HCT116 (cell line): ENCODE measurements around the gene PDLIM5. TPM values are rescaled to one million over a fixed set of nuclear protein-coding genes. Genes with fewer than 3 reads are reported as not detected.
A peak's percentile ranks its signal among the peaks of the same experiment; 100 is the strongest.

ENCODE experiments used
- ATAC-seq: fragments of 200-7000 bp; cut with Tn5 transposase; 2 replicates; pipeline ENCODE4 v1.9.1; 2020; ENCODE audit warnings: mild to moderate bottlenecking, moderate library complexity
- BruUV-seq: library from RNA; stranded (reverse); fragments of 400-500 nt; replicated peaks from 2 replicates; lab custom pipeline; 2021; lab: Mats Ljungman, UMichigan
- CTCF ChIA-PET: fragments of 300-600 bp; sonication (Branson Sonifier 250); formaldehyde crosslinking; loops from one replicate; lab custom pipeline; 2021; ENCODE audit warnings: antibody characterized with exemption; lab: Charles Lee
- POLR2A ChIA-PET: fragments of 300-600, 350-600 bp; sonication (Branson Sonifier 250); formaldehyde crosslinking; loops from one replicate; lab custom pipeline; 2021; ENCODE audit warnings: antibody characterized with exemption; lab: Charles Lee
- RAD21 ChIA-PET, 2 experiments: fragments of 300-600 bp; sonication (Branson Sonifier 250); formaldehyde crosslinking; loops; one replicate each; lab custom pipeline; 2023; ENCODE audit warnings: low total read pairs in 2 of 2; ENCODE audit not compliant: uncharacterized antibody in 2 of 2, unreplicated experiment in 2 of 2, low non-redundant PET in 1 of 2; lab: Charles Lee
- DNase-seq: peaks from one replicate; pipeline ENCODE4 v3.0.0-alpha.2; 2010; ENCODE audit warnings: low read depth, low spot score
- H2AFZ ChIP-seq: fragments of 200-600 bp; shearing (Covaris generic), sonication (generic); 2 replicates; pipeline ENCODE4 v1.6.1; 2017; ENCODE audit warnings: low read depth, mixed run types, mixed read lengths, antibody characterized with exemption, low read length; ENCODE audit not compliant: poor library complexity, severe bottlenecking
- H3K27ac ChIP-seq: 2 replicates; pipeline ENCODE4 v1.5.1; 2012; ENCODE audit warnings: low read depth, low read length
- H3K27me3 ChIP-seq: fragments of 200-600 bp; sonication (generic); 2 replicates; pipeline ENCODE4 v1.6.1; 2016; ENCODE audit warnings: mixed run types, low read length, mixed read lengths; ENCODE audit not compliant: insufficient read depth
- H3K36me3 ChIP-seq, 2 experiments: fragments of 200-500 bp in 1 of 2; fragments of 200-600 bp in 1 of 2; sonication (Bioruptor generic) in 1 of 2; sonication (generic) in 1 of 2; 2 replicates each; pipeline versions ENCODE4 v1.5.1 to v1.6.1; 2014 to 2016; ENCODE audit warnings: low read length in 2 of 2, inconsistent platforms in 1 of 2, mixed read lengths in 1 of 2, mixed run types in 1 of 2; ENCODE audit not compliant: insufficient read depth in 2 of 2, control insufficient read depth in 1 of 2
- H3K4me1 ChIP-seq, 2 experiments: fragments of 200-600 bp in 1 of 2; sonication (generic) in 1 of 2; 2 replicates each; pipeline versions ENCODE4 v1.5.1 to v1.6.1; 2012 to 2017; ENCODE audit warnings: low read length in 2 of 2, inconsistent platforms in 1 of 2, mild to moderate bottlenecking in 1 of 2, mixed read lengths in 1 of 2, mixed run types in 1 of 2, moderate library complexity in 1 of 2; ENCODE audit not compliant: insufficient read depth in 2 of 2, control insufficient read depth in 1 of 2
- H3K4me2 ChIP-seq: fragments of 200-600 bp; sonication (generic); 2 replicates; pipeline ENCODE4 v1.6.1; 2017; ENCODE audit warnings: mixed run types, low read length, mixed read lengths
- H3K4me3 ChIP-seq, 2 experiments: fragments of 200-600 bp in 1 of 2; sonication (generic) in 1 of 2; replicated peaks in 1 of 2; 2 replicates each; pipeline ENCODE4 v1.5.1; 2011 to 2016; ENCODE audit warnings: low read length in 2 of 2, control low read depth in 1 of 2, low read depth in 1 of 2, mild to moderate bottlenecking in 1 of 2, mixed read lengths in 1 of 2, mixed run types in 1 of 2
- H3K79me2 ChIP-seq: fragments of 200-600 bp; sonication (generic); 2 replicates; pipeline ENCODE4 v1.6.1; 2017; ENCODE audit warnings: mild to moderate bottlenecking, mixed run types, low read length, moderate library complexity, mixed read lengths; ENCODE audit not compliant: insufficient read depth
- H3K9ac ChIP-seq: fragments of 200-600 bp; sonication (generic); 2 replicates; pipeline ENCODE4 v1.6.1; 2016; ENCODE audit warnings: low read length, mixed read lengths
- H3K9me2 ChIP-seq: fragments of 200-600 bp; sonication (generic), shearing (Covaris generic); 2 replicates; pipeline ENCODE4 v1.6.1; 2017; ENCODE audit warnings: mixed run types, mild to moderate bottlenecking, moderate library complexity; ENCODE audit not compliant: insufficient read depth
- H3K9me3 ChIP-seq, 2 experiments: fragments of 200-500 bp in 1 of 2; fragments of 200-600 bp in 1 of 2; sonication (Bioruptor generic) in 1 of 2; sonication (generic) in 1 of 2; 2 replicates each; pipeline ENCODE4 v1.6.1; 2014 to 2017; ENCODE audit warnings: low read length in 2 of 2, mixed read lengths in 2 of 2, inconsistent platforms in 1 of 2, low read depth in 1 of 2, mild to moderate bottlenecking in 1 of 2, mixed run types in 1 of 2, moderate library complexity in 1 of 2; ENCODE audit not compliant: control insufficient read depth in 1 of 2, insufficient read depth in 1 of 2
- H4K20me1 ChIP-seq: fragments of 200-600 bp; sonication (generic), shearing (Covaris generic); 2 replicates; pipeline ENCODE4 v1.6.1; 2017; ENCODE audit warnings: mixed run types, mild to moderate bottlenecking, moderate library complexity; ENCODE audit not compliant: insufficient read depth
- ATF3 ChIP-seq: IDR thresholded peaks from 2 replicates; pipeline ENCODE4 v1.6.1; 2012
- CBX3 ChIP-seq: IDR thresholded peaks from 2 replicates; pipeline ENCODE4 v1.6.1; 2012; ENCODE audit warnings: low read depth
- CEBPB ChIP-seq: IDR thresholded peaks from 2 replicates; pipeline ENCODE4 v1.6.1; 2012; ENCODE audit warnings: low read depth
- EGR1 ChIP-seq: IDR thresholded peaks from 2 replicates; pipeline ENCODE4 v1.6.1; 2012; ENCODE audit warnings: low read depth
- ELF1 ChIP-seq: IDR thresholded peaks from 2 replicates; pipeline ENCODE4 v1.6.1; 2012; ENCODE audit warnings: low read depth, borderline replicate concordance
- EZH2 ChIP-seq: fragments of 200-600 bp; sonication (generic); IDR thresholded peaks from 2 replicates; pipeline ENCODE4 v1.6.1; 2017; ENCODE audit warnings: antibody characterized with exemption, mixed run types
- EZH2phosphoT487 ChIP-seq: fragments of 200-600 bp; IDR thresholded peaks from 2 replicates; pipeline ENCODE4 v1.6.1; 2018; ENCODE audit warnings: antibody characterized with exemption, borderline replicate concordance
- FOSL1 ChIP-seq: IDR thresholded peaks from 2 replicates; pipeline ENCODE4 v1.6.1; 2012; ENCODE audit warnings: low read depth
- MAX ChIP-seq: IDR thresholded peaks from 2 replicates; pipeline ENCODE4 v1.6.1; 2012
- POLR2AphosphoS5 ChIP-seq: IDR thresholded peaks from 2 replicates; pipeline ENCODE4 v1.6.1; 2011; ENCODE audit warnings: mild to moderate bottlenecking, low read depth, low read length, moderate library complexity
- RAD21 ChIP-seq: IDR thresholded peaks from 2 replicates; pipeline ENCODE4 v1.6.1; 2012; ENCODE audit warnings: low read depth, mild to moderate bottlenecking
- REST ChIP-seq: IDR thresholded peaks from 2 replicates; pipeline ENCODE4 v1.6.1; 2012; ENCODE audit warnings: low read depth
- SIN3A ChIP-seq: IDR thresholded peaks from 2 replicates; pipeline ENCODE4 v1.6.1; 2012; ENCODE audit warnings: low read depth
- TCF7L2 ChIP-seq: IDR thresholded peaks from 2 replicates; pipeline ENCODE4 v1.7.0; 2011; ENCODE audit warnings: borderline replicate concordance, inconsistent platforms; ENCODE audit not compliant: insufficient read depth, insufficient read length; ENCODE audit errors: extremely low read depth
- YY1 ChIP-seq: IDR thresholded peaks from 2 replicates; pipeline ENCODE4 v1.6.1; 2011; ENCODE audit warnings: low read length, low read depth, moderate library complexity, mild to moderate bottlenecking; ENCODE audit not compliant: insufficient replicate concordance; ENCODE audit errors: extremely low read depth
- ZBTB33 ChIP-seq: IDR thresholded peaks from 2 replicates; pipeline ENCODE4 v1.6.1; 2011; ENCODE audit warnings: mild to moderate bottlenecking, low read length, moderate library complexity; ENCODE audit not compliant: insufficient replicate concordance; ENCODE audit errors: extremely low read depth
- ZNF274 ChIP-seq: fragments of 200-500 bp; sonication (Bioruptor generic); IDR thresholded peaks from 2 replicates; pipeline ENCODE4 v1.6.1; 2014; ENCODE audit warnings: mild to moderate bottlenecking, low read depth, low read length, inconsistent platforms
- intact Hi-C: fragments of 100-400 bp; cut with micrococcal nuclease; formaldehyde crosslinking; loops from 2 replicates; pipeline ENCODE4 v1.10.0; 2022
- total RNA-seq: library from RNA; stranded (reverse); gene quantifications from one replicate; pipeline ENCODE4 v1.2.1, GENCODE V29; 2021; ENCODE audit not compliant: unreplicated experiment

PDLIM5 gene
- total RNA-seq, 1 experiment from 2014 or later = 130 TPM

GRCh38 chr4:94409962-94410361 lies 41.8 kb upstream of the PDLIM5 start:
- no peaks in the 10 kb centered on the region for H4K20me1 ChIP-seq
- no peak overlapping the region for H3K4me2 ChIP-seq
- no peaks in the 10 kb centered on the region for H3K79me2 ChIP-seq
- no peak overlapping the region for H3K4me3 ChIP-seq
- POLR2A ChIA-PET = no interaction called here
- no peak for TF ChIP-seq REST
- TF ChIP-seq SIN3A = no peak
- TF ChIP-seq ELF1 = no peak
- TF ChIP-seq CBX3 = no peak
- no peak for TF ChIP-seq ATF3
- TF ChIP-seq YY1 = no peak
- no peak for TF ChIP-seq POLR2AphosphoS5
- TF ChIP-seq MAX = no peak
- no peak for TF ChIP-seq FOSL1
- no peak for TF ChIP-seq EGR1
- TF ChIP-seq ZBTB33 = no peak
- TF ChIP-seq TCF7L2 = no peak
- TF ChIP-seq EZH2 = no peak
- TF ChIP-seq EZH2phosphoT487 = no peak
- TF ChIP-seq CEBPB = no peak
- TF ChIP-seq ZNF274 = no peak
- TF ChIP-seq RAD21 = no peak
- no peaks in the 10 kb centered on the region for H3K9me3 ChIP-seq
- no peak for ATAC-seq
- DNase-seq = no peak
- CTCF ChIA-PET = no interaction called here
- RAD21 ChIA-PET = interaction anchor here in 1 of 2 experiments (0.6 kb wide), 1 partner anchor 419 kb away, joined by 3 read pairs; no protein-coding TSS in a partner anchor
- H3K4me1 ChIP-seq = peaks cover 45% of the 10 kb centered on the region in 2 experiments
- H3K9me2 ChIP-seq = no peaks in the 10 kb centered on the region
- intact Hi-C loops = loop anchor here (10.0 kb wide), 2 partner anchors 305 to 685 kb away; no protein-coding TSS in a partner anchor
- no peaks in the 10 kb centered on the region for H3K27me3 ChIP-seq
- H3K9ac ChIP-seq = no peak overlapping the region
- H2AFZ ChIP-seq = peak overlapping the region; percentile 16
- H3K27ac ChIP-seq = no peak overlapping the region
- no peaks in the 10 kb centered on the region for H3K36me3 ChIP-seq
- BruUV-seq = no TSS peak
